Measurements from ENCODE around the gene TCF12. TPM values are rescaled to one million over a fixed set of nuclear protein-coding genes. Genes with fewer than 3 reads are reported as not detected.
"Not testable (repeated sequence)": the region's sequence is repeated elsewhere in the genome, so short reads cannot be mapped to it uniquely, and the experiment has no call there.

Gene TCF12
- total RNA-seq, 1 donor from 2014 or later = 155 TPM

- intact Hi-C loops (cut with DNase I) = no loop called here
Measured at GRCh38 chr15:56939257-56939656, 20.8 kb downstream of the TCF12 start.

GRCh38 chr15:56940388-56940787 lies 21.9 kb downstream of the TCF12 start:
- no peak for DNase-seq (ENCODE audit: low spot score)
- ATAC-seq = no peak
- intact Hi-C loops (cut with DNase I) = no loop called here

More at GRCh38 chr15:56939257-56939656, 20.8 kb downstream of the TCF12 start:
- DNase-seq (ENCODE audit: low spot score) (no peak), ATAC-seq (no peak)

- intact Hi-C loops (cut with DNase I) = no loop called here
- DNase-seq (ENCODE audit: low spot score) (no peak), ATAC-seq (no peak)
Measured at GRCh38 chr15:56942118-56942517, 23.7 kb downstream of the TCF12 start.

DNA sequence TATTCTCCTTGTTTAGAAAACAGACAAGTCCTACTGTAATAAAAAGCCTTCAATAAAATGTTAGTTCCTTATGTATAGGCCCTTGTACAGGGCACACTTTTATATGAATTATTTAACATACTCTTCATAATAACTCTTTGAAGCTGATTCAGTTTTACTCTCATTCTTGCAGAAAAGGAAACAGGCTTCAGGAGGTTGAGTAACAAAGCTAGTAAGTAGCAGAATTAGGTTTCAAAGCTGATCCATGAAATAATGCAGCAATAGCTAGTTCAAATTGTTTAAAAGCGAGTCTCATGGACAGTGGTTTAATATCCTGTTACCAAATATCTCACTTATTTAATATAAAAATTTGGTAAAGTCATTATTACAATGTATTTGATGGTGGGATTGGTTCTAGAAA lies 25.0 kb downstream of the TCF12 start:
- intact Hi-C loops (cut with DNase I) = no loop called here
- ATAC-seq (no peak), DNase-seq (ENCODE audit: low spot score) (no peak)

GRCh38 chr15:56944485-56944884 lies 26.0 kb downstream of the TCF12 start:
- intact Hi-C loops (cut with DNase I) = no loop called here
- ATAC-seq = no peak

DNA sequence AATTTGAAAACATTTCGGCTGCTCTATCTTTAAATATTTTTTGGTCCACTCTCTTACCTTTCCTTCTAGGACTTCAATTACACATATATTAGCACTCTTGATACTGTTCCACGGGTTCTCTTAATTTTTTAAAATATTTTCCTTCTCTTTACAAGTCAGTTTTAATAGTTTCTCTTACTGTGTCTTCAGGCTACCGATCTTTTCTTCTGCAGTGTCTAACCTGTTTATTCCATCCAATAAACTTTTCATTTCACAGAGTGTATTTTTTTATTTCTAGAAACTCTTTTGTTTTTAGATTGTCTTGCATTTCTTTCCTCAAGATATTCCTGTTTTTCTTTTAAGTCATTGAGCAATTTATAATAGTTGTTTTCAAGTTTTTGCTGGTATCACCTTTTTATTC lies 27.7 kb downstream of the TCF12 start:
- no peak for ATAC-seq
- intact Hi-C loops (cut with DNase I) = no loop called here
- no peak for DNase-seq (ENCODE audit: low spot score)

More at GRCh38 chr15:56944485-56944884, 26.0 kb downstream of the TCF12 start:
- DNase-seq (ENCODE audit: low spot score) = no peak

DNA sequence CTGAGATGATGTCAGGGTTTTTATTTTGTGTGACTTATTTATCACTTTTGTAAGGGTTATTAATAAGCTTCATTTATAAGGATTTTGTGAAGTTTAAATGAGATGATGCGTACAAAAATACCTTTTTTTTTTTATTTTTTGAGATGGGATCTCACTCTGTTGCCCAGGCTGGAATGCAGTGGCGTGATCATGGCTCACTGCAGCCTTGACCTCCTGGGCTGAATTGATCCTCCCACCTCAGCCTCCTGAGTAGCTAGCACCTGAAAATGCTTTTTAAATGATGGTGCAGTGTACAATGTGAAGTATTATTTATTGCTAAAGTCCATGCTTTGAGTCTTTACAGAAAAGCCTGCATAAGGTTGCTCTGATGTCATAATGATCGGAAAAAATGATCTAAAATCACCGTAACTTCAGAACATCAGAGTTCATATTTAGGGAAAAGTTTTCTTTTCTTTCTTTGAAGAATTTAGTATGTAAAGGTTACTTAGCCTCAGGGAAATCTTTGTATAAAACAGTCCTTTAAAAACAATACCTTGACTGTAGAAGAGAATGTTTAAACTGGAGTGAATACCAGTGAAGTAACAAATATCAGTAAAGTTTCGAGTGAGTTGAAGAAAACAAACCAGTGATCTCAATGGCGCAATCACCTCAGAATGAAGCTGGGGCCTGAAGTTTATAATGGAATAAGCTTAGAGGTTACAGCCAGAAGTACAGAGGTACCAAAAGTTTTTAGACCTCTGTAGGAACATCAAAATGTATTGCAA lies 29.7 kb downstream of the TCF12 start:
- DNase-seq (ENCODE audit: low spot score) (no peak), ATAC-seq (peak; percentile 41)
- intact Hi-C loops (cut with DNase I) = no loop called here

GRCh38 chr15:56948764-56949101 lies 30.3 kb downstream of the TCF12 start:
- DNase-seq (ENCODE audit: low spot score) (no peak), ATAC-seq (no peak)
- intact Hi-C loops (cut with DNase I) = no loop called here

GRCh38 chr15:56950979-56951378 lies 32.5 kb downstream of the TCF12 start:
- intact Hi-C loops (cut with DNase I) = no loop called here

DNA sequence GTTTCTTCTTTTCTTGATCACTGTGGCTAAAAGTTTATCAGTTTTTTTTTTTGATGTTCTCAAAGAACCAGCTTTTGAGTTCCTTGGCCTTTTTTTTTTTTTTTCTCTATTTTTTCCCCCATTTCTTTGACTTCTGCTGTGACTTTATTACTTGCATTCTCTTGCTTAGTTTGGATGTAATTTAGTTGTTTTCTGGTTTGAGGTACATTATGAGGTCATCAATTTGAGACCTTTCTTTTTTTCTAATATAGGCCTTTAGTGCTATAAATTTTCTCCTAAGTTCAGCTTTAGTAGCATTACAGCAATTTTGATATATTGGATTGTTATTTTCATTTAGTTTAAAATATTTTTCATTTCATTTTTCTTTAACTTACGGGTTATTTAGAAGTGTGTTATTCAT lies 35.3 kb downstream of the TCF12 start:
- ATAC-seq (no peak), DNase-seq (ENCODE audit: low spot score) (no peak)
- intact Hi-C loops (cut with DNase I) = no loop called here

More at GRCh38 chr15:56950979-56951378, 32.5 kb downstream of the TCF12 start:
- DNase-seq (ENCODE audit: low spot score) (no peak), ATAC-seq (no peak)

DNA sequence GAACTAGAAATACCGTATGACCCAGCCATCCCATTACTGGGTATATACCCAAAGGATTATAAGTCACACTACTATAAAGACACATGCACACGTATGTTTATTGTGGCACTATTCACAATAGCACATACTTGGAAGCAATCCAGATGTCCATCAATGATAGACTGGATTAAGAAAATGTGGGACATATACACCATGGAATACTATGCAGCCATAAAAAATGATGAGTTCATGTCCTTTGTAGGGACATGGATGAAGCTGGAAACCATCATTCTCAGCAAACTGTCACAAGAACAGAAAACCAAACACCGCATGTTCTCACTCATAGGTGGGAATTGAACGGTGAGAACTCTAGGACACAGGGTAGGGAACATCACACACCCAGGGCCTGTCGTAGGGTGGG lies 36.6 kb downstream of the TCF12 start:
- ATAC-seq; intact Hi-C loops (cut with DNase I); DNase-seq (ENCODE audit: low spot score): not testable (repeated sequence)

DNA sequence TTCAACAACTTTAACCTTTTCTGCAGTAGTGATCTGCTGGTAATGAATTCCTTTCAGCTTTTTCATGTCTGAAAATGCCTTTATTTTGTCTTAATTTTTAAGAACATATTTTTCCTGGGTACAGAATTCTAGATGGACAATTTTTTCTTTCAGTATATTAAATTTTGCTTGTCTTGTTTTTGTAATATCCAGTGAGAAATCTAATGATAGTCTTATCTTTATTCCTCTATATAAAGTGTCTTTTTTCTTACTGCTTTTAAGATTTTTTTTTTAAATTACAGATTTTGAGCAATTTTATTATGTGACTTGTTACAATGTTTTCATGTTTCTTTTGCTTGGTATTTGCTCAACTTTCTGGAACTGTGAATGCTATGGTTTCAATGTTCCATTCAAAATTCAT lies 38.1 kb downstream of the TCF12 start:
- no peak for ATAC-seq
- intact Hi-C loops (cut with DNase I) = no loop called here
- DNase-seq (ENCODE audit: low spot score) = no peak

- ATAC-seq (no peak), DNase-seq (ENCODE audit: low spot score) (no peak)
- intact Hi-C loops (cut with DNase I) = no loop called here
Measured at GRCh38 chr15:56957812-56958406, 39.5 kb downstream of the TCF12 start.

GRCh38 chr15:56959318-56959648 lies 40.8 kb downstream of the TCF12 start:
- ATAC-seq (no peak), DNase-seq (ENCODE audit: low spot score) (no peak)
- intact Hi-C loops (cut with DNase I) = no loop called here

- DNase-seq (ENCODE audit: low spot score) = no peak
- no peak for ATAC-seq
- intact Hi-C loops (cut with DNase I) = no loop called here
Measured at GRCh38 chr15:56960116-56960515, 41.7 kb downstream of the TCF12 start.

DNA sequence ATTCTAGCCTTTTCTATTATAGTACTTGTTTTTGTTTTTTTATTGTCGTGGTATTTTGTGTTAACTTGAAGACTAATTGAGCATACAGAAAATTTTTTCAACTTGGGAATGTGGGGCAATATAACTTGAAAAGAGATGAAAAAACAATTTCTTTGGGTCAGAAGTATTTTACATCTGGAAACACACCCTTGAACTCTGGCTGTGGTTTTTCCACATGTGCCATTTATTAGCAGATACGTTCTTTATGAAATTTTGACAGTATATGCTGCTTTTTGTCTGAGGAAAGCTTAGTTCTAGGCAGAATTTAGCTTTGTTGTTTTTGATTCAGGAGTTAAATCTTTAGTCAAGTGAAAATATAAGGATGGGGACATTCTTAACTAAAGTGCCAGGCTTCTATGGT lies 44.7 kb downstream of the TCF12 start:
- DNase-seq (ENCODE audit: low spot score) (no peak), ATAC-seq (no peak)
- intact Hi-C loops (cut with DNase I) = no loop called here

DNA sequence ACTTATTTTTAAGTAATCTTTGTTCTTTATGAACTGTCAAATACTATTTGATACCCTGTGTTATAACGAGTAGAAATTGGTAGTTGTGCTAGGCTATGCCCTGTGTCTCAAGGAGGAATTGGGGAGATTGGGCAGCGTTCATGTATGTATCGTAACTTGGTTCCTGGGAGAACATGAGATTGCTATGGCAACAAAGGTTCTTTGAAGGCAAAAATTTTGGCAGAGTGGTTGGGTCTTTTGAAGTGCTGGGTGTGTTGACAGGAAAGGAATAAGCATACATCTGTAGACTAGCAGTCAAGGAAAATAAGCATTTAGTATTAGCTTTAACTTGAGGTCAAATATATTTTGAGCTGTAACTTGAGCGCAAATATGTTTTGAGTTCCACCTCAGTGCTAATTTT lies 45.3 kb downstream of the TCF12 start:
- DNase-seq (ENCODE audit: low spot score) = no peak
- peak; percentile 30 for ATAC-seq
- intact Hi-C loops (cut with DNase I) = no loop called here

GRCh38 chr15:56964182-56964581 lies 45.7 kb downstream of the TCF12 start:
- intact Hi-C loops (cut with DNase I) = no loop called here
- DNase-seq (ENCODE audit: low spot score) (no peak), ATAC-seq (no peak)

- no peak for DNase-seq (ENCODE audit: low spot score)
- ATAC-seq = no peak
- intact Hi-C loops (cut with DNase I) = no loop called here
Measured at GRCh38 chr15:56965231-56966013, 47.0 kb downstream of the TCF12 start.

DNA sequence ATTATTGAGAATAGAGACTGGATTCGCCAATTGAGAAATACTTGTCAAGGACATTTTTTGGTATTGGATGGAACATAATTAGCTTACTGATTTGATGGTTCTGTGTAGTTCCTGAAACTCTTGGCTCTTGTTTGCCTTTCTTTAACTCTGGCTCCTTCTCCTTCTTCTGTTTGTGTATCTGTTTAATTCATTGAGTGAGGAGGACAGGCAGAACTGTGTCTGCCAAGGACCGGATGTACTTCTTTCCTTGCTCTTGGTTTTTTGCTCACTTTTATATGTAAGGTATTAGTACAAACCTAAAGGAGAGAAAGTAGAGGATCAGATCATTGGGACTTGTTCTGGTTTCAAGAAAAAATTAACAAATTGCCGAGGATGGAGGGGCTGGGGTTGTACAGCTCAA lies 48.9 kb downstream of the TCF12 start:
- no peak for DNase-seq (ENCODE audit: low spot score)

More for the DNA sequence above, 48.9 kb downstream of the TCF12 start:
- intact Hi-C loops (cut with DNase I) = no loop called here
- no peak for ATAC-seq
